ENCODE data around the gene ETV3L.
"Not testable (repeated sequence)": the region's sequence is repeated elsewhere in the genome, so short reads cannot be mapped to it uniquely, and the experiment has no call there.

The ETV3L gene

DNA sequence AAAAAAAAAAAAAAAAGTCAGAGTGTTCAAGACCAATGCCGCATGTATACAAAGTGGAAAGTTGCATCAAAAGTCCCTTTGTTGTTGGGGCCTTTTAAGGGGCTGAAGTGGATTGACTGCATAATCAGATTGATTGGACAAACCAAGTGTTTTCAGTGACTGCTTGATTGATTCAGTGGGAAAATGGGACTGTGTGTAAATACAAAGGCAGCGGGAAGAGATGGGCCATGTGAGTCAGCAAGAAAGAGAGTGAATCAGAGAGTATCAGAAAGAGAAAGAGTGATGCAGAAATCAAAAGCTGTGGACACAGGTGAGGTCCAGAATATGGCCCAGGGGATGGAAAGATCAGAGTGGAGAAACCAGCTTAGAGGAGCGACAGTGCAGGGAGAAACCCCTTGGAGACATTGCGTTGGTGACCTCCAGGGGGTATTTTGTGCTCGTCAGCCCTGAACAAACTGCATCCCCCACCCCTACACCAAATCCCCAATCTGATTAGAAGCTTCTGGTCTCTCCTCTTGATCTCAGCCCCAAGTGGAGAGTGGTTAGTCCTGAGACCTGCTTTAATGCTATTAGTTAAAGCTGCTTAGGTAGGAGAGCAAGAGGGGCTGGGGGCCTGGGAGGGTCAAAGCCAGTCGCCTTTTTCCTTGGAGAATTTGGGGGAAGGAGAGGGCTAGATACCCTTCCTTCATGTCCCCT is 5.1 kb upstream of the ETV3L start:
- DNase-seq: peak; percentile 21

DNA sequence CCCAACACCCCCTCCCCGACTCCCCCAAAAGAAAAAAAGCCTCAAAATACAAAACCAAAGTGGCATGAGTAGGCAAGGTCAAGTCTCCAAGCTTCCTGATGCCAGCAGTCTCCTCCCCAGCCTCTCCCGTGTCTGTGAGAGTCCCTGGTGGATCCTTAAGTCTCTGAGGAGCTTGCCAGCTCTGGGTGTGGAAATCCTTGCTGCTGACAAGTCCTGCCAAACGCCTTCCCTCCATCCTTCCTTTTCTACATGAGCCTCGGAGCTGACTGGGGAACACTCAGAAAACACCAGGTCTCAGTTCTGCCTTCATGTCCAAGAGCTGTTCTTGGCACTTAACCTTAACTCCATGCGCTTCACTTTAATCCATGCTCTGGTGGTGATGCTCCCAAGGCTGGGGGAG is 3.7 kb upstream of the ETV3L start:
- no peak for DNase-seq

DNA sequence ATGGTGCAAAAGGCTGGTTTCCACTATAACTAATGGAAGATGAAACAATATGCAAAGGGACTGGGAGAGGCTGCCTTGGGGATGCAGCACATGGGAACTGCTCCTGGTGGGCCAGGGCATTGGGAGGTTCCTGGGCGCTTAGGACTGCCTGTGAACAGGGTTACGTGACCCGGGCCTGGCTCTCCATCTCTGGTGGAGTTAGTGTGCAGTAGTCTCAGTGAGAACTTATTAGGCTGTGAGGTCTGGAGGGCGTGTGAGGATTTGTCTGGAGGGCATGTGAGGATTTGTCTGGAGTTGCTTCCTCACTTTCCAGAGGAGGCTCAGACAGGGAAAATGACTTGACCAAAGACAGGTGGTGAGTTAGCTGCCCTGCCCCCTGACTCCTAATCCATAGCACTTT is 1.5 kb upstream of the ETV3L start:
- DNase-seq: no peak

DNA sequence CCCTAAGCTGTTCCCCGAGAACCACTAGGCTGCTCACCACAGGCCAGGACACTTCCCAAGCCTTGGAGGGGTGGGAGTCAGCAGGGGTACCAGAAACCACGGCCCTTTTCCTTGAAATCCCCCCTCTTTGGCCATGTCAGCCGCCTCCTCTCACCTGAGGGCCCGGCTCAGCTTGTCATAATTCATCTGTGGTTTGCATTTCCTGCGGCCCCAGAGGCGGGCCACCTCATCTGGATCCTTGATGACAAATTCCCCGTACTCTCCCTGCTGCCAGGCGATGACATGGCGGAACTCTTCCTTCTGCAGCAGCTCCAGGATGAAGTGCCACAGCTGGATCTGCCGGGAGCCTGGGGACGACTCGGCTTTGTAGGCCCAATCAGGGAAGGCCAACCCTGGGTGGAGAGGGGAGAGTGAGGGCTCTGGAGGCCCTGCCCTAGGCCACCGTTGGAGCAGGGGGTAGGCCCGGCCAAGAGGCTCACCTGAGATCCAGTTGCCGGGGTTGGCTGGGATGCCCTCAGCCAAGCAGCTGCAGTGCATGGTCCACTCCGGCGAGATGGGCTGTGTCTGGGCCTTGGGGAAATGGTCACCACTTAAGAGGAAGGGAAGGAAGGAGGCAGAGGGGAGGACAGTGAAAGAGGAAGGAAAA is 498 bp downstream of the ETV3L start:
- DNase-seq: not testable (repeated sequence)

DNA sequence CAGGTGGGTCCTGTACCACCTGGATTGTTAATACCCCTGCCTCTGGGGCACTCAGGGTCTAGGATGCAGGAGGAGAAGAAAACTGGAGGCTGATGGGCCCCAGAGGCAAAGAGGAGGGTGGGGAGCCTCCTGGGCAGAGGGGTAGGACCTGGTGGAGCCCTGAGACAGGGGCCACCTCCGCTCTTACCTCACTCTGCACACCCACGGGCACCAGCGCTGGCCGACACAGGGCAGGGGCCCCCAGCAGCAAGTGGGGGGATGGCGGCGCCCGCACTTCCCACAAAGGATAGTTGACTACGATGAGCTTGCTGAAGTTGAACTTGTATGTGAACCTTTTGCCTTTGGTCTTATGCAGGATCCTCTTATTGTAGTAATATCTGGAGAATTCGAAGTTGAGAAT is 1.1 kb downstream of the ETV3L start:
- DNase-seq: peak; percentile 39

DNA sequence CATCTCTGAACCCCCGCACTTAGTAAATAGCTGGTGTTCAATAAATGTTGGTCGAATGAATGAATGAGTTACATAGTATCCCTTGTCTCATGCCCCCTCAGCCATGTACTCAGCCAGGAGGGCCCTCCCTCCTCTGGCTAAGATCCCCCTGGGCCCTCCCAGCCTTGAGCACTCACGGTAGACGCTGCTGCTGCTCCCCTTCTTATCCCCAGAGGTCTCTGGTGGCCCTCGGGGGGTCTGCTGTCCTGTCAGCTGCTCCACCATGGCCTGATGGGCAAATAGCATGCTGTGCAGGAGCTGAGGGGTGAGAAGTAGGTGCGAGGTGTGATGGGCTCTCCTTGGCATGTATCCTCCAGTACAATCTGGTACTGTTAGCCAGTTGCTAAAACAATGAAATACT is 1.9 kb downstream of the ETV3L start:
- no peak for DNase-seq

DNA sequence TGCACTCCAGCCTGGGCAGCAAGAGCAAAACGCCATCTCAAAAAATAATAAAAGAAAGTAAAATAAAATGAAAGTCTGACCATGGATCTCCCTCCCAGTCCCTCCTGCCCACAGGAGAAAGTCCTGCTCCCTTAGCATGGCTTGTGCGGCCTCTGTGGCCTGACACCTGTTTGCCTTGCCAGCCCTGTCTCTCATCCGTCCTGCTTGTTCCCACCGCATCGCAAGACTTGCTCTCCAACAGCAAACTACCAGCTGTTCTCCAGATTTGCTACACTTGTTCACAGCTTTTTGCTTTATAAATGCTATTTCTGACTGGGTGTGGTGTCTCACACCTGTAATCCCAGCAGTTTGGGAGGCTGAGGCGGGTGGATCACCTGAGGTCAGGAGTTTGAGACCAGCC is 2.7 kb downstream of the ETV3L start:
- no peak for DNase-seq

DNA sequence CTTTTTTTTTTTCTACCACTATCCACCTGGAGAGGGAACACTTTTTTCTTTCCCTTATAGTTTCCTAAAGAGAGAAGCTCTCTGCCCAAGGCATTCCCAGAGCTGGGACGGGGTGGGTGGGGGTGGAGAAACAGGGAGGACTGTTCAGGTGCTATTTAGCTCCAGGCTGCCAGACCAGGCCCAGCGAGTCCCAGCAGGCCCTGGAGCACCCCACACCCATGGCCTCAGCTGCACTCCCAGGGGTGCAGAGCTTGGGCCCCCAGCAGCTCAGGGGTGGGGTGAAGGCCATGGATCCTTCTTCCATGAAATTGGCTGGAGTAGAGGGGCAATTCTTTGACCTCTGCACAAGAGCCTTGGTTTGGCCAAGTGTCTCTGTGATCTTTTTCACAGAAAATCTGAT is 4.1 kb downstream of the ETV3L start:
- peak; percentile 19 for DNase-seq

DNA sequence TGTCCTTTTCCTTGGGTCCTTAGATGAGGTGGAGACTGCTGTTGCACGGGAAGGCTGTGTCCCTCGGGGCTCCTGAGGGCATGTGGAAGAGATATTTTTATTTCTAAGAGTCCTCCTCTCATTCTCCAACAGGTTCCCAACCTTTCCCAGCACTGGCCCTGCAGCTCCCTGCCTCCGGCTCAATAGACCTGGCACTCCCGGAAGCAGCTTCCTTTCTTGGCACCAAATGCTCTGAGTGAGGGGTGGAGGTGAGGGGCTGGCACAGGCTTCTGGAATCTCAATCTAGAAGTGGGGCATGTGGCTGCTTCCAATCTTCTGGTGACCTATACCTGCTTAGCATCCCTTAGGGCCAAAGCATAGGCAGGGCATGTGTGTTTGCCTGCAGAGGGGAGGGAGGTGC is 4.5 kb downstream of the ETV3L start:
- DNase-seq: peak; percentile 22

DNA sequence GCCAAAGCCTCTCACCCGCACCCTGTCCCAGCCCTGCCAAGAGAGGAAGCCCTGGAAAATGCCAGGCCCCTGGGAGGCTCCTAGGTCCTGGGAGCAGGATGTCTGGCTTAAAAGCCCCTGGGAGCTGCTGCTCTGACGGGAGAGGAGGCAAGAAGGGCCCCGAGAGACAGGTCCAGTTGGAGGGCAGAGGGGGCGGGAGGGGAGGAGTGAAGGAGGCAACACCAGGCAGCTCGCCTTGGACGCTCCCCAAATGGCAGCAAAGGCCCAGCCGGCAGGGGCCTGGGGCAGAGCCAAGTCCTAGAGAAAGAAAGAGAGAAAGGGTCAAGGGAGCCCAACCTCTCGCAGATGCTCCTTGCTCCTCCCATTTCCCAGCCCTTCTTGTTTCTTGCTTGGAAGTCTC is 6.8 kb downstream of the ETV3L start:
- DNase-seq: no peak

DNA sequence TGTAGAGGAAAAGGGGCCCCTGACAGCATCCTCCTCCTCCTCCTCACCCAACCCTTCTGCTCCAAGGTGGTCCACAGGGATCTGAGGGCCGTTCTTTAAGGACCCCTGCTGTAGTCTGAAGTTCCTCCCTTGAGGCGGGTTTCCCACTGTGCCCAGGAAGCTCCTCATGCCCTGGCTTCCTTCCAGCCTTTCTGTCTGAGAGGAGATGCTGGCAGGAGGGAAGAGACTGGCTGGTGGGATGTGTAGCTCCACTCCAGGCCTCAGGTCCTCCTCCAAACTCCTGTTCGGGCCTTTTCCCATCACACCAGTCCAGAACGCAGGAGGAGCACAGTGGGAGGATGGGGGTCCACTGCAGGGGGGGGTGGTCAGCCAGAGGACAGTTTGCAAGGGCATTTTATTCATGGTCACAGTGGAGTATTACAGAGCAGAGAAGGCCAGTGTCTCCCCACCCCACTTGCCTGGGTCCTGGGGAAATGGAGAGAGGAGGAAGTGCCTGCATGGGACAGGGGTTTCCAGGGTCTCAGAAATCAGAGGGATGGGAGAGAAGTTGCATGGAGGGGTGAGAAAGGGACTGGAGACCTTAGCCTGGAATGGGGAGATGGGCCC is 7.8 kb downstream of the ETV3L start:
- DNase-seq: no peak

DNA sequence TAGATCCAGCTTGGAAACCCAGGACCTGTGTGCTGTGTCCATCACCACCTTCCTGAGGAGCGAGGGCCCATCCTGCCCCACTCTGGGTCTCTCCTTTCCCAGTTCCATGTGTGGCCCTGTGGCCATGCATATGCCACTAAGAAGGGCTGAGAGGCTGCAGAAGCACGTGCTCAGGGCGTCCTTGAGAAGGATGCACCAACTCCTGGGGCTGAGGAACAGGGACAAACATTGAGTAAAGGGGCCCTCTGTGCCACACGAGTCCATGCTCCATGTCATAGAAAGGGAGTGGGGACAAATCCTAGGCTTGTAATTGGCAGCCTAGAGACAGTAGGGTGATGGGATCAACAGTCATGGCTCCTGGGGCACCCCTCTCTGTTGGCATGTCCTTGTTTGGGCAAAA is 8.4 kb downstream of the ETV3L start:
- DNase-seq: no peak

DNA sequence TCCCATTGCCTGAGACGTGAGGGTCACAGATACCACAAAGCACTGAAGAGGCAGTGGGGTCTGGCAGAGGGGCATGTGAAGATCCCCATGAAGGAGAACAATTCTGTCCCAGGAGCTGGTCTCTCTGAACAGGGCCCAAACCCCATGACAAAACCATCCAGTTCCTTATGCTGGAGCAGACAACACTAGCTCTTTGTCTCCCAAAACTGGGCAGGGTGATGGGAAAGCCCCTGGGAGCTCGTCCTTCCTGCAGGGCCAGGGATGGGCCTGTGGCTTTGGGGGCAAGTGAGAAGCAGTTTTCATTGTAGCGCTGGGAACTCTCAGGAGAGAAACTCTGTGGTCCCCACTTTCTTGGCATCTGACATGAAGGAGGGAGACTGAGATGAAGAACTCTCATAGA is 8.8 kb downstream of the ETV3L start:
- DNase-seq: no peak

DNA sequence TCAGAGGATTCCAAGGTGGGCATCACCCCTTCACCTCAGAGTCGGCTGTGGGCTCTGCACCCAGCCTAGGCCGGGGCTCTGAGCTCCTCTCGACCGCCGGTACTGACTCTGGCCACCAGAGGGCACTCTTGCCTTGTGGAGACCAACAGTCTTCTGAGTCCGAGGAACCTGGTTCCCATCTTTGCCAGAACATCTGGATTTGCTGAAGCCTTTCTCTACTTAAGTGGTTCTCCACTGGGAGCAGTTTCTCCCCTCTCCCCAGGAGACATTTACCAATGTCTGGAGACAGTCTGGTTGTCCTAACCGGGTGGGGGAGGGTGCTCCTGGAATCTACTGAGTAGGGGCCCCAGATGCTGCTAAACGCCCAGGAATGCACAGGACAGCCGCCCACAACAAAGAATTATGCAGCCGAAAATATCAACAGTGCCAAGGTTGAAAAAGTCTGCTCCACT is 9.4 kb downstream of the ETV3L start:
- peak; percentile 94 for DNase-seq

DNA sequence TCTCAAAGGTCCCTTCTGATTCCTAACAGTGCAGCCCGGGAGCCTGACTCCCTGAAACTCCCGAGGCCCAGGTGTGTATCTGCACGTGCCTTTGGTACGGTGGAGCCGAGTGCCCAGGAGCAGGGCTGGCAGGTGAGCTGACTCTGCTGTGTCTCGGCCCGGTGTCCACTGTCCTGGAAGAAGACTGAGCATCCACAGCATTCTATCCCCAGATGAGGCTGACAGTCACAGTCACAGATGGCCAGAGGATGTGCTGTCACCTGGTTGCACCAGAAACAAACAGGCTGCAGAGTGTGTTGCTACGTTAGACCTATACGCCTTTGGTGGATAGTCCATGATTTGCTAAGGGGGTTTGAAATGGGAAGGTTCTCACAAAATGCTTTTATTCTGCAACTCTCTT is 9.8 kb downstream of the ETV3L start:
- DNase-seq: no peak

DNA sequence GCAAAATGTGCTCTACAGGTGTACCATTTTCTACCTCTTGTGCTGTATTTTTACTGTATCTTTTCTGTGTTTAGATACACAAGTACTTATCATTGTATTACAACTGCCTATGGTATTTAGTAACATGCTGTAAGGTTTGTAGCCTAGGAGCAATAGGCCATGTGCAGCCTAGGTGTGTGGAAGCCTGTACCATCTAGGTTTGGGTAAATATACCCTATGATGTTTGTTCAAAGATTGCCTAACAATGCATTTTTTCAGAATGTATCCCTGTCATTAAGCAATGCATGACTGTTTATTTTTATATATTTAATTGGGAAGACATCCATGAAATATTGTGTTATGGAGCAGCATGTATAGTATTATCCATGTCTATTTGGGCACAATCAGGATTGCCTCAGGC is 11.0 kb downstream of the ETV3L start:
- DNase-seq: no peak

DNA sequence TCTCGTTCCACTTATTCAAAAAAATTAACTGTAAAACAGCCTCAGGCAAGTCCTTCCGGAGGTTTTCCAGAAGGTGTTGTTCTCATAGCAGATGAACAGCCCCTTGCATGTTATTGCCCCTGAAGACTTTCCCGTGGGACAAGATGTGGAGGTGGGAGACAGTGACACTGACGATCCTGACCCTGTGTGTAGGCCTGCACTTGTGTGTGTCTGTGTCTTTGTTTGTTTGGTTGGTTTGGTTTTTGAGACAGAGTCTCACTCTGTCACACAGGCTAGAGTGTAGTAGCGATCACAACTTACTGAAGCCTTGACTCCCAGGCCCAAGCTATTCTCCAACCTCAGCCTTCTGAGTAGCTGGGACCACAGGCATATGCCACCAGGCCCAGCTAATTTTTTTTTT is 12.6 kb downstream of the ETV3L start:
- DNase-seq: no peak

DNA sequence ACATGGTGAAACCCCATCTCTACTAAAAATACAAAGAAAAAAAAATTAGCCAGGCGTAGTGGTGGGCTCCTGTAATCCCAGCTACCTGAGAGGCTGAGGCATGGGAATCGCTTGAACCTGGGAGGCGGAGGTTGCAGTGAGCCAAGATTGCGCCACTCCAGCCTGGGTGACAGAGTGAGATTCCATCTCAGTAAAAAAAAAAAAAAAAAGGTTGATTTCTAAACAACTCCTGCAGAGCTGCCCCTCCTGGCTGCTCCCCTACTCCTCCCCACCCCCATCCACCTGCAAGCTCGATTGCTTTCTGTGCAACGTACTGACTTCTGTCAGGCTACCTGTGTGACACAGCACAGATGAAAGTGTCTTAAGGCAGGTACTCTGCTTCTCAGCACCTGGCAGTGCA is 13.3 kb downstream of the ETV3L start:
- DNase-seq: no peak

DNA sequence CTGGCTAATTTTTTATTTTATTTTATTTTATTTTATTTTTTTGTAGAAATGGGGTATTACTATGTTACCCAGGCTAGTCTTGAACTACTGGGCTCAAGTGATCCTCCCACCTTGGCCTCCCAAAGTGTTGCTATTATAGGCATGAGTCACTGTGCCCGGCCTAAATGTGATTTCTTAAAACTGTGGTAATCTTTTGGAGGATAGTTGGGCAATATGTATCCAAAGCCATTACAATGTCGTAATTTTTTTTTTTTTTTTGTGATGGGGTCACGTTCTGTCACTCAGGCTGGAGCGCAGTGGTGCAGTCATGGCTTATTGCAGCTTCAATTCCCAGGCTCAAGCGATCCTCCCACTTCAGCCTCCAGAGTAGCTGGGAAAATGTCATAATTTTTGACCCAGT is 14.2 kb downstream of the ETV3L start:
- DNase-seq: no peak

DNA sequence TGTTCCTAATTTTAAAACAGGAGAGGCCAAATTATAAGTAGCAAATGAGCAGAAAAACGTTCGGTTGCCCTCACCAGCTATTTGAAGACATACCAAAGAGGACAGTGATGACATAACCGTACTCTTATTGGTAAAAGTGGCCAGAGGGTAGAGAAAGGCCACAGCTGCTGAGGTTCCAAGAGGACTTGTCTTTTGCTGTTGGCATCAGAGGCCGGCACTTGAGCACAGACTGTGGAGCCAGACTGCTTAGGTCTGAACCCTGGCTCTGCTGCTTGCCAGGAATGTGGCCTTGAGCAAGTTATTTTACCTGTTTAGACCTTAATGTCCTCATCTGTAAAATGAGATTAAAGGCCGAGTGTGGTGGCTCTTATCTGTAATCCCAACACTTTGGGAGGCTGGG is 14.9 kb downstream of the ETV3L start:
- DNase-seq: no peak

DNA sequence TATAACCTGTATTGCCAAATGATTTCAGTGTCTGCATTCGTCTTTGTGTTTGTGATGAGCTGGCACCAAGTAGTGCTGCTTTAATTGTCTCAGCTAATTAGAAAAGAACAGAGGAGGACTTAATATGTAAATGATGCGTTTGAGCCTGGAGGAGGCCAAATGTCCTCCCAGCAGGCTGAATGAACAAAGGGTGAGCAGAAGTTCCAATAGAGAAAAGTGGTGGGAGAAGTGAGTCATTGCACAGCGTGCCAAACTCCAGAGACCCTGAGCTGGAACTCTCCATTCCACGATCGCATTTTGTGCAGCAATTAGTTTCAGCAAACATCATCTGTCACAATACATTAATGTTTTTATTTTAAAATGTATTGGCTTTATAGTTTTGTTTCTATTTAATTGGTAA is 17.9 kb downstream of the ETV3L start:
- DNase-seq: no peak

DNA sequence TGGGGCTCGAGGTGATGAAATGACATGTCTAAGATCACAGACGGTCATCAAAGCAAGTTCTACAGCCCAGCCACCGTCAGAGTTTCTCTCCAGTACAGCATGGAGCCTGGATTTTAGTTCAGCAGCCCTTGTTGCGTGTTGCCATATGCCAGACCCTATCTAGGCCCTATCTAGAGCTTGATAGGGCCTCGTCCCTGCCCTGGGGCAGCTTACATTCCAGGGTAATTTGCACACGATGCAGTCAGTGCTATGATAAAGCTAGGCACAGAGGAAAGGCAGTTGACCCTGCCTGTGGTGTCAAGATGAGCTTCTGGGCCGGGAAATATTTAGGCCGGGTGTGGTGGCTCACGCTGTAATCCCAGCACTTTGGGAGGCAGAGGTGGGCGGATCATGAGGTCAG is 18.9 kb downstream of the ETV3L start:
- no peak for DNase-seq

DNA sequence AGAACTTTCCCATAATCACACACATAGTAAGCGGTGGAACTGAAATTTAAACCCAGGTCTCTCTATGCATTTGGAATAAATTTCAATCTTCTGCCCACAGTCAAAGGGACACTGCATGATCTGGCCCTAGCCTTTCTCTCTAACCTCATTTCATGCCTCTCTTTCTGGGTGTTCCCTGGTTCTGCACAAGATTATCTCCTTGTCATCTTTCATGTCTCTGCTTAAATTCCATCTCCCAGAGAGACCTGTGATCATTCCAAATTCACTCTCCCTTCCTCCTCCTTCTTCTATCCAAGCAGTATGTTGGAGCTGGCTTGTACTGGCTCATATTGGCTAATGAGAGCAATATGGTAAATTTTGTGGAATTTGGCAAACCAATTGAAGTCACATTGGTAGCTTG is 22.2 kb downstream of the ETV3L start:
- DNase-seq: no peak

DNA sequence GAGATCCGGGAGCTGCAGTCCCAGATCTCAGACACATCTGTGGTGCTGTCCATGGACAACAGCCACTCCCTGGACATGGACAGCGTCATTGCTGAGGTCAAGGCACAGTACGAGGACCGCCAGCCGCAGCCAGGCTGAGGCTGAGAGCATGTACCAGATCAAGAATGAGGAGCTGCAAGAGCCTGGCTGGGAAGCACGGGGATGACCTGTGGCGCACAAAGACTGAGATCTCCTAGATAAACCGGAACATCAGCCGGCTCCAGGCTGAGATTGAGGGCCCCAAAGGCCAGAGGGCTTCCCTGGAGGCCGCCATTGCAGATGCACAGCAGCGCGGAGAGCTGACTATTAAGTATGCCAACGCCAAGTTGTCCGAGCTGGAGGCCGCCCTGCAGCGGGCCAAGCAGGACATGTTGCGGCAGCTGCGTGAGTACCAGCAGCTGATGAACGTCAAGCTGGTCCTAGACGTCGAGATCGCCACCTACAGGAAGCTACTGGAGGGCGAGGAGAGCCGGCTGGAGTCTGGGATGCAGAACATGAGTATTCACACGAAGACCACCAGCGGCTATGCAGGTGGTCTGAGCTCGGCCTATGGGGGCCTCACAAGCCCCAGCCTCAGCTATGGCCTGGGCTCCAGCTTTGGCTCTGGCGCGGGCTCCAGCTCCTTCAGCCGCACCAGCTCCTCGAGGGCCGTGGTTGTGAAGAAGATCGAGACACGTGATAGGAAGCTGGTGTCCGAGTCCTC is 25.5 kb downstream of the ETV3L start:
- peak; percentile 66 for DNase-seq

Data from activated effector memory CD4-positive, alpha-beta T cell treated with anti-CD3 and anti-CD28 coated beads, Interleukin-2, amount 50 U/mL, for 16 hours (primary cell).